Body of pancreas (tissue), 4 donors: ENCODE measurements around the gene PPARGC1A. TPM values are rescaled to one million over a fixed set of nuclear protein-coding genes. Genes with fewer than 3 reads are reported as not detected.
A peak's percentile ranks its signal among the peaks of the same experiment; 100 is the strongest.

ENCODE experiments used
- ATAC-seq: fragments of 150-250 bp; one replicate; pipeline ENCODE4 v1.9.1; 2016
- DNase-seq, 4 donors: peaks; one replicate each; pipeline ENCODE4 v3.0.0-alpha.2; 2019
- H3K27ac ChIP-seq, 4 donors: fragments of 200-600 bp; sonication (generic); 1 replicate in 3 of 4; 2 replicates in 1 of 4; pipeline versions ENCODE4 v1.5.1 to v1.6.1; 2016 to 2019; ENCODE audit warnings: mild to moderate bottlenecking in 1 of 4, mixed read lengths in 1 of 4, moderate library complexity in 1 of 4
- H3K27me3 ChIP-seq, 2 donors: fragments of 200-600 bp; sonication (generic); one replicate each; pipeline ENCODE4 v1.6.0; 2016; ENCODE audit warnings: mild to moderate bottlenecking in 1 of 2
- H3K36me3 ChIP-seq, 2 donors: fragments of 200-600 bp; sonication (generic); replicated peaks in 1 of 2; 2 replicates each; pipeline ENCODE4 v1.5.1; 2016; ENCODE audit warnings: low read depth in 2 of 2; ENCODE audit not compliant: insufficient read depth in 1 of 2
- H3K4me1 ChIP-seq: fragments of 200-600 bp; sonication (generic); one replicate; pipeline ENCODE4 v1.6.0; 2016
- H3K4me3 ChIP-seq, 2 donors: fragments of 200-600 bp; sonication (generic); 1 replicate in 1 of 2; 2 replicates in 1 of 2; pipeline ENCODE4 v1.5.1; 2016 to 2019
- H3K9me3 ChIP-seq, 3 donors: fragments of 200-600 bp; sonication (generic); 1 replicate in 2 of 3; 2 replicates in 1 of 3; pipeline ENCODE4 v1.5.1; 2016
- POLR2A ChIP-seq, 3 donors: fragments of 450-650 bp; IDR thresholded peaks; one replicate each; pipeline ENCODE4 v1.6.1; 2016; ENCODE audit warnings: antibody characterized with exemption in 3 of 3, mild to moderate bottlenecking in 2 of 3
- WGBS, 2 donors: methylation state at CpG; one replicate each; pipeline ENCODE4 v1.1.5; 2017; 5-methylcytosine and 5-hydroxymethylcytosine counted together
- intact Hi-C: fragments of 100-400 bp; cut with DNase I; formaldehyde crosslinking; loops from one replicate; pipeline ENCODE4 v1.15.1; 2023
- total RNA-seq, 2 donors: library from RNA; depleted of rRNA; stranded (reverse); fragments of >200 nt; gene quantifications; one replicate each; pipeline ENCODE4 v1.1.0, GENCODE V29; 2016
- TF ChIP-seq, protein P1 (sequence below), 7 experiments: fragments of 450-650 bp in 4 of 7; fragments of 200-600 bp in 3 of 7; sonication (generic) in 3 of 7; IDR thresholded peaks; one replicate each; pipeline ENCODE4 v1.5.1; 2016 to 2019; ENCODE audit warnings: antibody characterized with exemption in 7 of 7

Gene PPARGC1A
- total RNA-seq, 2 donors from 2014 or later, result 8.0 to 44.8 TPM

- H3K4me3 ChIP-seq, result no peak overlapping the region
- ATAC-seq, result peak; percentile 30
- TF ChIP-seq, protein P1, sequence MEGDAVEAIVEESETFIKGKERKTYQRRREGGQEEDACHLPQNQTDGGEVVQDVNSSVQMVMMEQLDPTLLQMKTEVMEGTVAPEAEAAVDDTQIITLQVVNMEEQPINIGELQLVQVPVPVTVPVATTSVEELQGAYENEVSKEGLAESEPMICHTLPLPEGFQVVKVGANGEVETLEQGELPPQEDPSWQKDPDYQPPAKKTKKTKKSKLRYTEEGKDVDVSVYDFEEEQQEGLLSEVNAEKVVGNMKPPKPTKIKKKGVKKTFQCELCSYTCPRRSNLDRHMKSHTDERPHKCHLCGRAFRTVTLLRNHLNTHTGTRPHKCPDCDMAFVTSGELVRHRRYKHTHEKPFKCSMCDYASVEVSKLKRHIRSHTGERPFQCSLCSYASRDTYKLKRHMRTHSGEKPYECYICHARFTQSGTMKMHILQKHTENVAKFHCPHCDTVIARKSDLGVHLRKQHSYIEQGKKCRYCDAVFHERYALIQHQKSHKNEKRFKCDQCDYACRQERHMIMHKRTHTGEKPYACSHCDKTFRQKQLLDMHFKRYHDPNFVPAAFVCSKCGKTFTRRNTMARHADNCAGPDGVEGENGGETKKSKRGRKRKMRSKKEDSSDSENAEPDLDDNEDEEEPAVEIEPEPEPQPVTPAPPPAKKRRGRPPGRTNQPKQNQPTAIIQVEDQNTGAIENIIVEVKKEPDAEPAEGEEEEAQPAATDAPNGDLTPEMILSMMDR (IDR thresholded peaks at IDR 0.05), result no peak
- TF ChIP-seq POLR2A (IDR thresholded peaks at IDR 0.05), result no peak
- H3K9me3 ChIP-seq, result no peaks in the 10 kb centered on the region
- intact Hi-C loops, result no loop called here
- WGBS, 2 donors, result 17 to 32% methylated on average over 7 of the region's 7 CpGs
- DNase-seq, result peak in 1 of 4 donors; percentile 6
- no peak overlapping the region for H3K27ac ChIP-seq
- no peaks in the 10 kb centered on the region for H3K27me3 ChIP-seq
- no peaks in the 10 kb centered on the region for H3K4me1 ChIP-seq
- no peaks in the 10 kb centered on the region for H3K36me3 ChIP-seq
These were observed 14.1 kb upstream of the PPARGC1A start for GRCh38 chr4:23903859-23904438.

DNA sequence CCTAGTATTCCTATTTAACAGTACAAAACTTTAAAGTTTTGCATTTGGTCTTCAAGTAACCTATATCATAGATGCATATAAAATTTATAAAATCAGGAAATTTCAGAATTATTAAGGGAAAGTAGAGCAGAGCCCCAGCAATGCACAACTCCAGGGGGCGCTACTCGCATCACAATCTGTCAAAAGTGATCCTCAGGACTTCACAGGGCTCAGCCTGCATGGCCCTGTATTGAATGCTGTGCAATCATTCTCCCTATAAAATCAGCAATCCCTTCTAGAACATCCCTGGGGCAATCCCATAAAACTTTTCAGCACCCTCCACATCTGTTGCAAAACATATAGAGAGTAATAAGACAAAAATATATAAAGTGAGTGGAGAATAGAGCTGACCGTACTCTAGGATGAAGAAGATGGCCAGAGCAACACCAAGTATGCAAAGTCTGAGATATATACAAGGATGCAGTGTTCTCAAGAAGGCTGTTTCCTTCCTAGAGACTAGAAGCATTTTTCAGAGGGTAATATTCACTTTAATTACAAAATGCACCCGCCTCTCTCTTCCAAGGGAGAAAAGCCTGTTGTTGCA is 12.5 kb upstream of the PPARGC1A start:
- Histone ChIP-seq H3K4me3 (no peak overlapping the region), H3K27ac (no peak overlapping the region), H3K36me3 (no peaks in the 10 kb centered on the region), H3K9me3 (no peaks in the 10 kb centered on the region), H3K4me1 (no peaks in the 10 kb centered on the region), H3K27me3 (no peaks in the 10 kb centered on the region)
- intact Hi-C loops, result no loop called here
- ATAC-seq, result no peak
- TF ChIP-seq, protein P1 (IDR thresholded peaks at IDR 0.05), result no peak
- no peak for TF ChIP-seq POLR2A (IDR thresholded peaks at IDR 0.05)
- no peak for DNase-seq
- 60 to 73% methylated on average over 4 of the region's 4 CpGs for WGBS, 2 donors

DNA sequence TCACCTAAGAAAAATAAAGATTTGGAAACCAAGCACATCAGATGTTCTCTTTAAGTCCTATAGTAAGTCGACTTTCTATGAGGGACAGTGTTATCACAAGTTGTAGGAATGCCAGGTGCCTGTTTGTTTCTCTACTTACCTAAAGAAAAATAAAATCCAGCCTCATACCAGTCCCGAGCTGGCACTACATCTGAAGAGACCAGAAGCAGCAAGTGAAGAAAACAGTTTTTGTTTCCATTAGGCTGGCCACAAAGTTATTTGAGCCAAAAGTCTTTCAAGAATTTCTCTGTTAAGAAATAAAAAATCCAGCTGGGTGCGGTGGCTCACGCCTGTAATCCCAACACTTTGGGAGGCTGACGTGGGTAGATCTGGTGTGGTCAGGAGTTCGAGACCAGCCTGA is 10.8 kb upstream of the PPARGC1A start:
- TF ChIP-seq, protein P1 (IDR thresholded peaks at IDR 0.05), result no peak
- no peak for TF ChIP-seq POLR2A (IDR thresholded peaks at IDR 0.05)
- 67 to 80% methylated on average over 6 of the region's 6 CpGs for WGBS, 2 donors

DNA sequence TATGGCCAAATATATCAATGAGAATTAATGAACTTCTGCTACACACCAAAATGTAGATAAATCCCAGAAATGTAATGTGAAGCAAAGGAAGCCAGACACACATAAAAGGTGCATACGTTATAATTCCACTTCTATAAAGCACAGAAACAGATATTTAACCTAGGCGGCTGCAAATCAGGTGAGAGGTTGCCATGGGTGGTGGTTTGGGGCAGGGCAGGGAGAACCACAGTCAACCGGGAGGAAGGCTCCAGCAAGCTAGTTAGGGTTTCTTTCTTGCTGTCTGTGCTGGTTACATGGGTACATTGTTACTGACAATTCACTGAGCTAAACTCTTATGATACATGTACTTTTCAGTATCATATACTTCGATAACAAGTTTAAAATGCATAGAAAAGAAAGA is 9.7 kb upstream of the PPARGC1A start:
- H3K27ac ChIP-seq, result no peak overlapping the region
- no peak for TF ChIP-seq POLR2A (IDR thresholded peaks at IDR 0.05)
- TF ChIP-seq, protein P1 (IDR thresholded peaks at IDR 0.05), result no peak
- WGBS, 2 donors, result 56 to 71% methylated on average over 4 of the region's 4 CpGs
- intact Hi-C loops, result no loop called here
- no peak overlapping the region for H3K4me3 ChIP-seq
- no peaks in the 10 kb centered on the region for H3K4me1 ChIP-seq
- no peaks in the 10 kb centered on the region for H3K27me3 ChIP-seq
- no peak for ATAC-seq
- no peak for DNase-seq
- H3K36me3 ChIP-seq, result no peaks in the 10 kb centered on the region
- H3K9me3 ChIP-seq, result no peaks in the 10 kb centered on the region

More for the DNA sequence above, 10.8 kb upstream of the PPARGC1A start:
- H3K4me3 ChIP-seq, result no peak overlapping the region
- H3K36me3 ChIP-seq, result no peaks in the 10 kb centered on the region
- no peaks in the 10 kb centered on the region for H3K27me3 ChIP-seq
- DNase-seq (no peak), ATAC-seq (no peak)
- intact Hi-C loops, result no loop called here
- no peaks in the 10 kb centered on the region for H3K4me1 ChIP-seq
- no peaks in the 10 kb centered on the region for H3K9me3 ChIP-seq
- no peak overlapping the region for H3K27ac ChIP-seq
